Sigmoid colon (tissue), 7 donors: Measurements from ENCODE around the gene SWSAP1. TPM values are rescaled to one million over a fixed set of nuclear protein-coding genes. Genes with fewer than 3 reads are reported as not detected.

ENCODE experiments used
- DNase-seq: peaks from one replicate; pipeline ENCODE4 v3.0.0-alpha.2; 2019
- H3K27ac ChIP-seq, 4 donors: fragments of 200-600 bp; sonication (generic); one replicate each; pipeline ENCODE4 v1.5.1; 2016 to 2019; ENCODE audit warnings: mild to moderate bottlenecking in 1 of 4
- H3K27me3 ChIP-seq, 3 donors: fragments of 200-600 bp; sonication (generic); one replicate each; pipeline ENCODE4 v1.5.1; 2019; ENCODE audit warnings: mild to moderate bottlenecking in 1 of 3
- H3K36me3 ChIP-seq, 4 donors: fragments of 200-600 bp; sonication (generic); one replicate each; pipeline ENCODE4 v1.5.1; 2016 to 2019
- H3K4me1 ChIP-seq, 4 donors: fragments of 200-600 bp; sonication (generic); one replicate each; pipeline ENCODE4 v1.5.1; 2017 to 2019
- H3K4me3 ChIP-seq, 4 donors: fragments of 200-600 bp; sonication (generic); one replicate each; pipeline ENCODE4 v1.5.1; 2017 to 2019; ENCODE audit warnings: mild to moderate bottlenecking in 2 of 4, moderate library complexity in 1 of 4
- H3K9me3 ChIP-seq, 4 donors: fragments of 200-600 bp in 3 of 4; sonication (generic) in 3 of 4; one replicate each; pipeline versions ENCODE4 v1.5.1 to v1.6.1; 2013 to 2019
- EP300 ChIP-seq, 4 donors: sonication (generic); formaldehyde crosslinking; IDR thresholded peaks; one replicate each; pipeline ENCODE4 v1.6.1; 2017; ENCODE audit warnings: antibody characterized with exemption in 4 of 4
- POLR2A ChIP-seq, 2 donors: fragments of 450-650 bp; IDR thresholded peaks; one replicate each; pipeline ENCODE4 v1.6.1; 2016; ENCODE audit warnings: antibody characterized with exemption in 2 of 2, mild to moderate bottlenecking in 2 of 2, moderate library complexity in 2 of 2
- POLR2AphosphoS5 ChIP-seq, 4 donors: sonication (generic); formaldehyde crosslinking; IDR thresholded peaks; one replicate each; pipeline ENCODE4 v1.6.1; 2017; ENCODE audit warnings: antibody characterized with exemption in 4 of 4
- WGBS, 2 donors: extraction: QIAGEN DNeasy Blood & Tissue Kit; methylation state at CpG; one replicate each; pipeline ENCODE4 v1.1.7; 2013; 5-methylcytosine and 5-hydroxymethylcytosine counted together
- intact Hi-C: fragments of 100-400 bp; cut with DNase I; formaldehyde crosslinking; loops from one replicate; pipeline ENCODE4 v1.15.1; 2023
- polyA plus RNA-seq, 3 donors: library from polyadenylated mRNA; stranded (reverse); fragments of 200-250 nt; gene quantifications; one replicate each; pipeline ENCODE4 v1.2.3, GENCODE V29; 2013
- total RNA-seq, 4 donors: library from RNA; depleted of rRNA; stranded (reverse); fragments of >200 nt; gene quantifications; one replicate each; pipeline ENCODE4 v1.1.0, GENCODE V29; 2016
- TF ChIP-seq, protein P1 (sequence below), 4 experiments: fragments of 450-650 bp in 3 of 4; fragments of 200-600 bp in 1 of 4; IDR thresholded peaks; one replicate each; pipeline ENCODE4 v1.5.1; 2016 to 2019; ENCODE audit warnings: antibody characterized with exemption in 4 of 4, mild to moderate bottlenecking in 3 of 4, moderate library complexity in 2 of 4
- donor health status: healthy with polysubstance abuse.
- donor health status: Bipolar disorder and iron deficiency.
- donor health status: healthy.

Gene SWSAP1
- total and polyA plus RNA-seq, 7 donors = 0.71 to 4.3 (median 1.8) TPM

DNA sequence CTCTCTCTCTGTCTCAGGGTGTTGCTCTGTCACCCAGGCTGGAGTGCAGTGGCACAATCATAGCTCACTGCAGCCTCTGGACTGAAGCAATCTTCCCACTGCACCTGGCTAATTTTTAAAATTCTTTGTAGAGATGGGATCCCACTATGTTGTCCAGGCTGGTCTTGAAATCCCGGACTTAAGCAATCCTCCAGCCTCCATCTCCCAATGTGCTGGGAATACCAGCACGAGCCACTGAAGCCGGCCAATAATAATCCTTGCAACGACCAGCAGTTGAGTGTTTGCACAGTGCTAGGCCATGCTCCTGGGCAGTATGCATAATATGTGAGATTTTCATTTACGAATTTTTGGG lies 10.3 kb downstream of the SWSAP1 start:
- H3K36me3 ChIP-seq = no peaks in the 10 kb centered on the region
- H3K9me3 ChIP-seq = no peaks in the 10 kb centered on the region
- peaks cover 0 to 43% (median 39%) of the 10 kb centered on the region in 4 donors for H3K4me1 ChIP-seq
- no peak overlapping the region for H3K4me3 ChIP-seq
- 80 to 89% methylated on average over 5 of the region's 5 CpGs for WGBS, 2 donors
- peaks cover 16 to 31% (median 30%) of the 10 kb centered on the region in 3 donors for H3K27me3 ChIP-seq
- intact Hi-C loops = loop anchor here (5.0 kb wide), 1 partner anchor 92 kb away; no protein-coding TSS in a partner anchor
- DNase-seq = no peak
- TF ChIP-seq, protein P1, sequence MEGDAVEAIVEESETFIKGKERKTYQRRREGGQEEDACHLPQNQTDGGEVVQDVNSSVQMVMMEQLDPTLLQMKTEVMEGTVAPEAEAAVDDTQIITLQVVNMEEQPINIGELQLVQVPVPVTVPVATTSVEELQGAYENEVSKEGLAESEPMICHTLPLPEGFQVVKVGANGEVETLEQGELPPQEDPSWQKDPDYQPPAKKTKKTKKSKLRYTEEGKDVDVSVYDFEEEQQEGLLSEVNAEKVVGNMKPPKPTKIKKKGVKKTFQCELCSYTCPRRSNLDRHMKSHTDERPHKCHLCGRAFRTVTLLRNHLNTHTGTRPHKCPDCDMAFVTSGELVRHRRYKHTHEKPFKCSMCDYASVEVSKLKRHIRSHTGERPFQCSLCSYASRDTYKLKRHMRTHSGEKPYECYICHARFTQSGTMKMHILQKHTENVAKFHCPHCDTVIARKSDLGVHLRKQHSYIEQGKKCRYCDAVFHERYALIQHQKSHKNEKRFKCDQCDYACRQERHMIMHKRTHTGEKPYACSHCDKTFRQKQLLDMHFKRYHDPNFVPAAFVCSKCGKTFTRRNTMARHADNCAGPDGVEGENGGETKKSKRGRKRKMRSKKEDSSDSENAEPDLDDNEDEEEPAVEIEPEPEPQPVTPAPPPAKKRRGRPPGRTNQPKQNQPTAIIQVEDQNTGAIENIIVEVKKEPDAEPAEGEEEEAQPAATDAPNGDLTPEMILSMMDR (IDR thresholded peaks at IDR 0.05) = no peak
- TF ChIP-seq POLR2AphosphoS5 (IDR thresholded peaks at IDR 0.05) (no peak), POLR2A (IDR thresholded peaks at IDR 0.05) (no peak), EP300 (IDR thresholded peaks at IDR 0.05) (no peak)
- H3K27ac ChIP-seq = no peak overlapping the region

DNA sequence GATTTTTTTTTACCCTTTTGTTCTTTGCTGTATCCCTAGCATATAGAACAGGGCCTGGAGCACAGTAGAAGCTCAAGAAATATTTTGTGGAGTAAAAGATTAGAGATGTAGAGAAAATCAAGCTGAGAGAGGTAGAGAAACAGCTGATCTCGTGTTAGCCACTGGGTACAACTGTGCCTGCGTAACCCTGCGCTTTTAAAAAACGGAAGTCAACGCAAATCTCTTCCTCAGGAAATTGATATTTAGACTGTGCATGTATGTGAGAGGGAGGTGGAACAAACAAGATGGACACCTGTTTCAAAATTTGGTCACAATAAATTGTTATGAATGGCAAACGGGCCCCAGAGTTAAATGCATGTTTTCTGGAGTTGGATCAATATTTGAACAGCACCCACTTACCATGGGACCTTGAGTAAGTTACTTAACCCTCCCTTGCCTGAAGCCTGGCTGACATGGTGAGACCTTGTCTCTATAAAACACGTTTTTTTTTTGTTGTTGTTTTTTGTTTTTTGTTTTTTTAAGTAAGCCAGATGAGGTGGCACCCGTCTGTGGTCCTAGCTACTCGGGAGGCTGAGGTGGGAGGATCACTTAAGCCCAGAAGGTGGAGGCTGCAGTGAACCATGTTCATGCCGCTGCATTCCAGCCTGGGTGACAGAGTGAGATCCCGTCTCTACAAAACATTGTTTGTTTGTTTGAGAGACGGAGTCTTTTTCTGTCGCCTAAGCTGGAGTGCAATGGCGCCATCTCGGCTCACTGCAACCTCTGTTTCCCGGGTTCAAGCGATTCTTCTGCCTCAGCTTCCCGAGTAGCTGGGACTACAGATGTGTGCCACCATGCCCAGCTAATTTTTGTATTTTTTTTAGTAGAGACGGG lies 12.9 kb downstream of the SWSAP1 start:
- TF ChIP-seq POLR2AphosphoS5 (IDR thresholded peaks at IDR 0.05) (no peak), POLR2A (IDR thresholded peaks at IDR 0.05) (no peak)
- TF ChIP-seq, protein P1 (IDR thresholded peaks at IDR 0.05) = no peak
- DNase-seq = no peak
- Histone ChIP-seq H3K27me3 (peaks cover 11 to 20% (median 20%) of the 10 kb centered on the region in 3 donors), H3K4me3 (no peak overlapping the region), H3K36me3 (no peaks in the 10 kb centered on the region), H3K9me3 (no peaks in the 10 kb centered on the region), H3K4me1 (peaks cover 0 to 20% (median 19%) of the 10 kb centered on the region in 4 donors), H3K27ac (no peak overlapping the region)
- 67 to 76% methylated on average over 19 of the region's 19 CpGs for WGBS, 2 donors
- intact Hi-C loops = no loop called here

DNA sequence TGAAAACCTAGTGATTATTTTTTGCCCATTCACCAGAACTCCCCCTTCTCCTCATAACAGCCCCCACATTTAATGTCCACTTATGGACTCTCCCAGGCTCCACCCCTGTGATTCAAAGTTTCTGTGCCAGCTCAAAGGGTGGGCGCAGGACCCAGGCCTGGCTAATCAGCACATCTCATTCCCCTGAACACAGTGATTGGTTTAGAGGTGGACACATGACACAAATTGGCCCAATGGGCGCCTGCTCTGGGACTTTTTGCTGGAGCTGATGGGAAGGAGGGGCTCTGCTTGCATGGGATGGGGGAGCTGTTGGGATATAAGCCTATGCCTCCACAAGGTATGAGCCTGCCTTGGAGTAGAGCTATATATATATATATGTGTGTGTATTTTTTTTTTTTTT lies 15.9 kb downstream of the SWSAP1 start:
- DNase-seq = no peak
- no peak overlapping the region for H3K27ac ChIP-seq
- 92 to 95% methylated on average over 2 of the region's 2 CpGs for WGBS, 2 donors
- H3K36me3 ChIP-seq = no peaks in the 10 kb centered on the region
- no peaks in the 10 kb centered on the region for H3K4me1 ChIP-seq
- H3K4me3 ChIP-seq = no peak overlapping the region
- intact Hi-C loops = no loop called here
- TF ChIP-seq POLR2AphosphoS5 (IDR thresholded peaks at IDR 0.05) (no peak), POLR2A (IDR thresholded peaks at IDR 0.05) (no peak), EP300 (IDR thresholded peaks at IDR 0.05) (no peak)
- TF ChIP-seq, protein P1 (IDR thresholded peaks at IDR 0.05) = no peak
- H3K27me3 ChIP-seq = no peaks in the 10 kb centered on the region
- H3K9me3 ChIP-seq = no peaks in the 10 kb centered on the region

DNA sequence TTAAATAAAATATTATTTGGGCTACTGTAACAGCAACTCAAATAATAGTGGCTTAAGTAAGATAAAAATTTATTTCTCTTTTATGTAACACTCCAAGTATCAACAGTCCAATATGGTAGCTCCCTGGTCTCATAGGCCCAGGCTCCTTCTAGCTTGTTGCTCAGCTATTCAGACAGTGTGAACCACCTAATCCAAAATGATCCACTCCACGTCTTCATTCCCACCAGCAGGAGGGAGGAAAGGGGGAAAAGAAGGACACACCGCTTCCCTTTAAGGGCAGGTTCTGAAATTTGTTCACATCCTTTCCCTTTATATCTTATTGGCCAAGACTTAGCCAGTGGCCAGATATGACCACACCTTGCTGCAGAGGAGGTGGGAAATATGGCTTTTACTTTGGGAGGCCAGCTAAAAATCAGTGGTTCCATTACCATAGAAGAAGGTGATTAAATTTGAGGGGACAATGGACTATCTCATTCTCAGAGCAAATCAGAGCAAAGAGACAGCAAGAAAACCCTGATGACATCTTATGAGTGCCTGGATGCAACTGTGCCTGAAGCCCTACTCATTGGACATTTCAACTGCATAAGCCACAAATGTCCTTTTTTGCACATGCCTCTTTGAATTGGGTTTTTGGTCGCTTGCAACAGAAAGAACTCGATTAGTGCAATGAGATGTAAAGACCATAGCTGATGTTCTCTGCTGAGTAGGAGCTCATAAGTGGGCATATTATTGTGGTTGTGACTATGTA lies 16.6 kb downstream of the SWSAP1 start:
- no peak for DNase-seq
- TF ChIP-seq POLR2AphosphoS5 (IDR thresholded peaks at IDR 0.05) = no peak
- no peak for TF ChIP-seq EP300 (IDR thresholded peaks at IDR 0.05)
- no peak for TF ChIP-seq POLR2A (IDR thresholded peaks at IDR 0.05)
- TF ChIP-seq, protein P1 (IDR thresholded peaks at IDR 0.05) = no peak
- intact Hi-C loops = no loop called here

More for the DNA sequence above, 16.6 kb downstream of the SWSAP1 start:
- H3K4me3 ChIP-seq = no peak overlapping the region
- no peaks in the 10 kb centered on the region for H3K36me3 ChIP-seq
- H3K27ac ChIP-seq = no peak overlapping the region
- H3K27me3 ChIP-seq = no peaks in the 10 kb centered on the region
- no peaks in the 10 kb centered on the region for H3K4me1 ChIP-seq
- no peaks in the 10 kb centered on the region for H3K9me3 ChIP-seq
- 85% methylated on average over 4 of the region's 4 CpGs for WGBS, 2 donors
